ENCODE data around the gene NXNL1.
"Not testable (repeated sequence)": the region's sequence is repeated elsewhere in the genome, so short reads cannot be mapped to it uniquely, and the experiment has no call there.

The NXNL1 gene

DNA sequence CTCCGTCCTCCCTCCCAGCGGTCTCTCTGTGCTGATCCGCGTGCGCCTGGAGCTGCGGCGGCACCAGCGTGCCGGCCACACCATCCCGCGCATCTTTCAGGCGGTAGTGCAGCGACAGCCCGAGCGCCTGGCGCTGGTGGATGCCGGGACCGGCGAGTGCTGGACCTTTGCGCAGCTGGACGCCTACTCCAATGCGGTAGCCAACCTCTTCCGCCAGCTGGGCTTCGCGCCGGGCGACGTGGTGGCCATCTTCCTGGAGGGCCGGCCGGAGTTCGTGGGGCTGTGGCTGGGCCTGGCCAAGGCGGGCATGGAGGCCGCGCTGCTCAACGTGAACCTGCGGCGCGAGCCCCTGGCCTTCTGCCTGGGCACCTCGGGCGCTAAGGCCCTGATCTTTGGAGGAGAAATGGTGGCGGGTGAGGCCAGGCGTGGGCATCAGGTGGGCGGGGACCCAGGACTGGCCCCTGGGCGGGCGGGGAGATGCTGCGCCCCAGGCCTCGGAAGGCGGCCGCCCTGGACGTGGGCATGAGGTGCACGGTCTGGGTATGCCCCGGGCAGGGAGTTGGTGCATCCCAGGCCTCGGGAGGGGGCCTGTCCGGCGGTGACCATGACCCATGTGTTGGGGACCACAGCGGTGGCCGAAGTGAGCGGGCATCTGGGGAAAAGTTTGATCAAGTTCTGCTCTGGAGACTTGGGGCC, 26.0 kb upstream of the NXNL1 start:
- no peak for DNase-seq (ENCODE audit: low spot score)

DNA sequence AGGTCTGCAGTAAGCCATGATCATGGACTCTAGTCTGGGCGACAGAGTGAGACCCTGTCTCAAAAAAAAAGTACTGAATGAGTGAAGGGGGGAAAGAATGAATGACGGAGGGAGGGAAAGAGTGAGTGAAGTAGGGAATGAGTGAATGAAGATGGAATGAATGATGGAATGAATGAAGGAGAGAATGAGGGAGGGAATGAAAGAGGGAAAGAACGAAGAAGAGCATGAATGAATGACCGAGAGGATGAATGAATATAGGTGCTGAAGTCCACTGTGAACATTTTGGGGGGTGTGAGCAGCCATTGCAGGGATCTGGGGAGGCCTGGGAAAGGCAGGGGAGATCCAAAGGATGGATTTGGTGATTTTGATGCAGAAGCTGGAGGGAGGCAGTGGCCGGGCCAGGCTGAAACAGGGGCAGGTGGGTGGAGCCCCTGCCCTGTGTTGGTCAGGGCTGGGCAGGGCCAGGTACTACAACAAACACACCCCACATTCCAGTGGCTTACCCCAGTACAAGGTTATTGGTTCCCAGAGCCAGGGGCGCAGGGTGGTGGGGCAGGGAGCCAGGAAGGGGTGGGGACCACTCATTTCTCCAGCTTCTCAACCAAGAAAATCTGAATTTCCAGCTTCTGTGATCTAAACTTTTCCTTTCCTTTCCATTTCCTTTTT, 23.9 kb upstream of the NXNL1 start:
- DNase-seq (ENCODE audit: low spot score), result no peak

DNA sequence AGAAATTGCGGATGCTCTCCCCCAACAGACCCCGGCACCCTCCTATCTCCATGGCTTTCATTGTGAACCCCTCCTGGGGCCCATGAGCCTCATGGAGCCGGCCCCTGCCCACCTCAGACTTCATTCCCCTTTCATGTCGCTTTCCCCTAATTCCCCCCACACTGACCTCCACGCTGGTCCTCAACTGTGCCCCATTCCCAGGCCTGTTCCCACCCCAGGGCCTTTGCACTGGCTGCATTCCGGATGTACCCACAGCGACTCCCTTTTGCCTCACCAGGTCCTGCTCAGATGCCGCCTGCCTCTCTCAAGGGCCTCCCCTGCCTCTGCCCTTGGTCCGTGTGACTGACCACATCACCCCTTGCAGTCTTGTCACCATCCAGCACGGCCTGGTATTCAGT, 22.9 kb upstream of the NXNL1 start:
- DNase-seq (ENCODE audit: low spot score), result no peak

DNA sequence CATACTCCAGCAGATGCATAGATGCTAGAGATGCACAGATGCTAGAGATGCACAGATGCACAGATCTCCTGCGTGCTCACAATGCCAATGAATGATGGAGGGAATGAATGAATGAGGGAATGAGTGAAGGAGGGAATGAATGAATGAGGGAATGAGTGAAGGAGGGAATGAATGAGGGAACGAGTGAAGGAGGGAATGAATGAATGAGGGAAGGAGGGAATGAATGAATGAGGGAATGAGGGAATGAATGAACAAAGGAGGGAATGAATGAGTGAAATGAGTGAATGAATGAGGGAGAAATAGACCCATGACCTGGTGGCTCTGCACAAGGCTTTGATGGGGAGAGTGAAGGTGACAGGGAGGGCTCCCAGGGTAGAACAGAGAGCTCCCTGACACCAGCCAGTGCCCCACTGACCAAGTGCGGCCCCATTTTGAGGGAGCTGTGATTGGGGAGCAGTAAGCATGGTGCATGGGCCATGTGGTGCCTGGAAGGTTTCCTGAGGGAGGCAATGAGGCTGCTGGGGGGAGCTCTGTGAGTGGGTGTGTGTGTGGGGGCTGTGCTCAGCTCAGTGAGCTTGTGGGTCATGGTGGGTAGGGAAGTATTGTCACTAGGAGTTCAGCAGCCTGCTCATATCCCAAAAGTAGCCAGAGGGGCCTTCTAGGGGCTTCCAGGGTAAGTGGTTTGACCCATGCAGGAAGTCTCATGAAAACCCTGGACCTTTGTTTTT, 22.3 kb upstream of the NXNL1 start:
- no peak for DNase-seq (ENCODE audit: low spot score)

DNA sequence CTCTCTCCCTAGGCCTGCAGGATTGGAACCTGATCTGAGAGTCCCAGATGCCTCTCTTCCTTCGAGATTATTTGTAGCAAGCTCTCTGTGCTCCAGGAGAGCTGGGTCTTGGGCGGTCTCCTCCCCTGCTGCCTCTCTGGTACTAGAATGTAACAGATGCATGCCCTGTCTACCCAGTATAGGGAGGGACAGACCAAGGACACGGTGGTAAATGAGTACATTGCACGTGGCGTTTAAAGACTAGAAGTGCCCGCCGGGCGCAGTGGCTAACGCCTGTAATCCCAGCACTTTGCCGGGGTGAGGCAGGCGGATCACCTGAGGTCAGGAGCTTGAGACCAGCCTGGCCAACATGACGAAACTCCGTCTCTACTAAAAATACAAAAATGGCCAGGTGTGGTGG, 21.3 kb upstream of the NXNL1 start:
- DNase-seq (ENCODE audit: low spot score), result no peak

DNA sequence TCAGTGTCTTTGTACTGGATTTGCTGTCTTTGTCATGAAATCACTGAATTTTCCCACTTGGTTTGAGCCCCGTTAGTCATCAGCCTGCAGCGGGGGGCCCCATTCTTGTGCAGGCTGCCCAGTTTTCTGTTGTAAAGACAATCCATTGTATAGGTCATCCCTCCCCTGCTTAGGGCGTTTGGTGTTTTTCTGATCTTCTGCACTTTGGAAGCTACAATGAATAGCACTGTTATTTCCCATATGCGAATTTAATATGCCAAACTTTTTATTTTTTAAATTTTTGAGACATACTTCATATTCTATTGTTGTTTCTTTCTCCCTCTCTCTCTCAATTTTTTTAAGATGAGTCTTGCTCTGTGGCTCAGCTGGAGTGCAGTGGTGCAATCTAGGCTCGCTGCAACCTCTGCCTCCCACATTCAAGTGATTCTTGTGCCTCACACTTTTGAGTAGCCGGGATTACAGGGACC, 18.6 kb upstream of the NXNL1 start:
- no peak for DNase-seq (ENCODE audit: low spot score)

DNA sequence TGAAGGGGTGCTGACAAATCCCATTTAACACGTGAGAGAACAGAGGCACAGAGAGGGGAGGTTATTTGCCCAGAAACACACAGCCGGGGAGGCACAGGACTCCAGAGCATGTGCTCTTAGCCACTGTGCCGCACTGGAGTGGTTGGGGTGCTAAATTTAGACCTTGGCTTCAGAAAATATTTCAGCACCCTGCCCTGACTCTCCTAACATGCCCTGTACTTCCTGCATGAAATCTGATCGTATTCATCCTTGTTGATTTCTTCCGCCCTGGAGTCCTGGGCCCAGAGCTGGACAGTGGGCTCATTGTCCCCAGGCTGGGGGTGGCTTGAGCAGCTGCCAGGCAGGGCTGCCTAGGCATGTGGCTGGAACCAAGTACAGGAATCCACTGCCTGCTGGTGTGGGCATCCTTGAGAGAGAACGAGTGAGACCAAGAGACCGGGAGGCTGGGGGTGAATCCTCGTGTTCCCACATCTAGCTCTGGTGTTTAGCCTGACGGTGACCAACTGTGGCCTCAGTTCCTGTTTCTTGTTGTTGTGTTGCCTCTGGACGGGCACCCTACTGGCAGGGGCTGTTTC, 14.9 kb upstream of the NXNL1 start:
- DNase-seq (ENCODE audit: low spot score), result no peak

DNA sequence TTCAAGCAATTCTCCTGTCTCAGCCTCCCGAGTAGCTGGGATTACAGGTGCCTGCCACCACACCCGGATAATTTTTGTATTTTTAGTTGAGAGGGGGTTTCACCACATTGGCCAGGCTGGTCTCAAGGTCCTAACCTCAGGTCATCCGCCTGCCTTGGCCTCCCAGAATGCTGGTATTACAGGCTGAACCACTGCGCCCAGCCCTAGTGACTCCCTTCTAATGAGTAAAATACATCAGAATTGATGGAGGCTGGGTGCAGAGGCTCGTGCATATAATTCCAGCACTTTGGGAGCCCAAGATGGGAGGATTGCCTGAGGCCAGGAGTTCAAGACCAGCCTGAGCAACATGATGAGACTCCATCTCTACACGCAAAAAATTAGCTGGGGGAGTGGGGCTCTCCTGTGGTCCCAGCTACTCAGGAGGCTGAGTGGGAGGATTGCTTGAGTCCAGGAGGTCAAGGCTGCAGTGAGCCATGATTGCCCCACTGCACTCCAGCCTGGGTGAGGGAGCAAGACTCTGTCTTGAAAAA, 14.3 kb upstream of the NXNL1 start:
- not testable (repeated sequence) for DNase-seq (ENCODE audit: low spot score)

DNA sequence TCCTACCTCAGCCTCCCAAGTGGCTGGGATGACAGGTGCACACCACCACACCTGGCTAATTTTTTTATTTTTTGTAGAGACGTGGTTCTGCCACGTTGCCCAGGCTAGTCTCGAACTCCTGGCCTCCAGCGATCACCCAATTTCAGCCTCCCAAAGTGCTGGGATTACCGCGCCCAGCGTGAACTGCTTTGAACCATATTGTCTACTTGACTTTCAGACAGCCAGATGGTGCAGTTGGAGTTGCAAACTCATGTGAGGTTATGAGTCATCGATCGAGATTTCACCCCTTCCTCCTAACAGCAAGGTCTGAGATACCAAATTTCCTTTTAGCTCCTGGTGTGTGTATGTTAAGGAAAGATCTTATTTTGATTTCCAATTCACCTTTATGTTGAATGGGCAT, 12.3 kb upstream of the NXNL1 start:
- DNase-seq (ENCODE audit: low spot score), result no peak

DNA sequence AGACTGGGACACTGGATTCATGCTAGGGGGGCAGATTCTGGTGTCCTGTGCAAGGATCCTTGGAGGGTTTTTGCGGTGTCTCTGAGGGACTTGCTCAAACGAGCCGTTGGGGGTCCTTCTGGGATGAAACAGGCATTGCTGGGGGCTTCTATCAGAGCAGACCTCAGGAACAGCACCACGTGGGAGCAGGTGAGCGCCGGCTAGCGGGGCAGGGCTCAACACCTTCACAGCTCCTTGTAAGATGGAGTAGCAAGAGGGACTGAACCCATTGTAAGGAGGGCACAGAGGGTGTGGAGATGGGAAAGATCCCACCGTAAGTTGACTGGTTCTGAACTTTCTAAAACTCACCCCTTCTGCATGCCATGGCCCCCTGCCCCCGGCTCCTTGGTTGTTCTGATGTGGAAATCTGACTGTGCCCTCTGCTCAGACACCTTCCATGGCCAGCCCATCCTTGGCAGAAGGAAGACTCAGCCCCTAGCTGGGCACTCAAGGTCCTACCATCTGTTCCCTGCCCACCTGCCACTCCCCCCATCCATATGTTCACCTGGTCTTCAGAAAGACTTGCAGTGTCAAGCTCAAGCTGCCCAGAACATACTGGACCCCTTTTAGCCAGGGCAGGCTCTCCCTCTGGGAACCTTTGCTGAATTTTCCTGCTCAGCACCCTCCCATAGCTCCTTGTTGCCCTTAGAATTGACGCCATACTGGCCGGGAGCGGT, 10.8 kb upstream of the NXNL1 start:
- no peak for DNase-seq (ENCODE audit: low spot score)

DNA sequence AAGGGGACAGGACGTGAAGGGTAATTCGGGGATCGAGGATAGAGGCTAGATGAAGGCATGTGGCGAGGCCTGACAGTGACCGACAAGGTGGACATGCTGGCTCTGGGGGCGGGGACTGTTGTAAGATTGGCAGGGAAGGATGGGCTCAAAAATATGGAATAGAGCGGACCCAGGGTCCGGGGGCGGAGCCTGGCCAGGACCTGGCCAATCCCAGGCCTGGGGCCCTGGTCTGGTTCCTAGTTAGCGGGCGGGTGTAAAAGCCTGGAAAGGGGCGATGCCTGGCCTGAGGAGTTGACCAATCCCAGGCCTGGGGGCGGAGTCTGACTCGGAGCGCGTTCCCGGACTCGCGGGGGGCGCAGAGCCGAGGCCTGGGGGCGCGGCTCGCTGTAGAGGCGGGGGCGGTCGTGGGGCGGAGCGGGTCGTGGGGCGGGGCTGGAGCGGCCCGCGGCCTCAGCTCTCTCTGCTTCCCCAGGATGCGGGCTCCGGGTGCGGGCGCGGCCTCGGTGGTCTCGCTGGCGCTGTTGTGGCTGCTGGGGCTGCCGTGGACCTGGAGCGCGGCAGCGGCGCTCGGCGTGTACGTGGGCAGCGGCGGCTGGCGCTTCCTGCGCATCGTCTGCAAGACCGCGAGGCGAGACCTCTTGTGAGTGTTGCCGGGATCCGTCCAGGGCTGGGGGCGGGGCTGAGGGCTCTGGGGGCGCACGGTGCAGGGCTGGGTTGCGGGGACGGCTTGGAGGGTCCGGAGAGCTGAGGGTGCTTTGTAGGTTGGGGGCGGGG, 9.5 kb upstream of the NXNL1 start, which contains the start of gene SLC27A1:
Gene SLC27A1, plus strand, starts transcription at position 457 of the 774 bp plus-strand sequence. Its CDS starts 17 bp downstream, at position 474.
- peak; percentile 91 for DNase-seq (ENCODE audit: low spot score)

DNA sequence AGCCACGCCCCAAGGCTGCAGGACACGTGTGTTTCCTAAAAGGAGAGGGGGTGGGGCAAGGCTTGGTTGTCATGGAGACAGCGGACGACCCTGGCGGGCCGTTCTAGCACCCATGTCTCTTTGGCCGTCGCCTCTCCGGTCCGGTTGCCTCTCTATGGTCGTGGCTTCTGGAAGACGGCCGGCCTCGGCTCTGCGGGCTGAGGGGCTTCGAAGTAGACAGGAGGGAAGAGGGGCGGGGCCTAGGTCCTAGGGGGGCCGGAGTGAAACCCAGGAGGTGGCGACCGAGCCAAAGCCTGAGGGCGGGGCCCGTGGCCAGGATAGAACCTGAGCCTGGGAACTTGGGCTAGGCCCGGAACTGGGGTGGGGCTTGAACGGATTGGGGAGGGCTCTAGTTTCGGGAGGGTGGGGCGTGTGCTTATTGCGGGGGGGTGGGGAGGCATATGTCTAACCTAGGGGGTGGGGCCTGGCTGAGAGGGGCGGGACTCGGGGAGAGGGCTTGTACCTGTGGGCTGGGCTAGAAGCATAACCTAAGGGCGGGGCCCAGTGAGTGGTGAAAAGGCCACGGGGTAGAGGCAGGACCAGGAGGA, 8.8 kb upstream of the NXNL1 start:
- peak; percentile 77 for DNase-seq (ENCODE audit: low spot score)

DNA sequence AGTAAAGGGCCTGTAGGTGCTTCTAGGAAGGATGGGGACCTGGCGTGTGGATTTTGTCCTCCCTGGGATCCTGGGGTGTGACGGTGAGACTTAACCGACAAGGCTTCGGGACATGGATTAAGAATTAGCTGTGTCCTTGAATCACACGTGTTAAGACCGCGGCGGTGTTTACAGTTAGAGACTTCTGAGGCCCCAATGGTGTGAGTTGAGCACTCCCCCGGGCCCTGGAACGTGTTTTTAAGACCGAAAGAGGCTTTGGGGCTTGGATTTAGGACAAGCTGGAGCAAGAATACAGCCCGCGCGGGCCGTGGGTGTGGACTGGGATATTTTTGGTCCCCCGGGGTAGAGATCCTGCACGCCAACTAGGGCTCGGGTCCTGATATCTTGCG, 8.4 kb upstream of the NXNL1 start:
- DNase-seq (ENCODE audit: low spot score), result no peak

DNA sequence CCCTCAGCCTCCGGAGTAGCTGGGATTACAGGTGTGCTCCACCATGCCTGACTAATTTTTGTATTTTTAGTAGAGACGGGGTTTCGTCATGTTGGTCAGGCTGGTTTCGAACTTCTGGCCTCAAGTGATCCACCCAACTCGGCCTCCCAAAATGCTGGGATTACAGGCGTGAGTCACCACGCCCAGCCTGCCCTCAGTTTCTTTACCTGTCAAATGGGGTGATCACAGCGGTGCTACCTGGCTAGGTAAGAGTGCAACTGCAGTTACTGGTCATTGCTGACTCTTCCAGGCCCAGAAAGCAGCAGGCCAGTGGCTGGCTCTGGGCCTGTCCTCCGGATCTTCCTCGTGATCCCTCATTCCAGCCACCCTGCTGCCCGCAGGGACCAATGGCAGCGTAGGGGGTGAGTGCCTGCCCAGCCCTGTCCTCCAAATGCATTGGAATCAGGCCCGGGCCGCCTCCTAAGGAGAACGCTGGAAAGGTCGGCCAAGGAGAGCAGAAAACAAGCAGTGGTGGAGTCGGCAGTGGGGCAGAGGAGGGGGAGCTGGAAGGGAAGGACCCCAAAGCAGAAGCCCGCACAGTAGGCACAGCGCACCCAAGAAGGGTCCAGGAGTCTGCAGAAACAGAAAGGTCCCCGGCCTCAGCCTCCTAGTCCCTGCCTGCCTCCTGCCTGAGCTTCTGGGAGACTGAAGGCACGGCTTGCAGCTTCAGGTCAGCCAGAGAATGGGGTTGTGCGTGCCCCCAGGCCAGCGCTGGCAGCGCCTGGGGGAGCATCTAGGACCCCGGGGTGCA, 7.8 kb upstream of the NXNL1 start:
- DNase-seq (ENCODE audit: low spot score), result no peak

DNA sequence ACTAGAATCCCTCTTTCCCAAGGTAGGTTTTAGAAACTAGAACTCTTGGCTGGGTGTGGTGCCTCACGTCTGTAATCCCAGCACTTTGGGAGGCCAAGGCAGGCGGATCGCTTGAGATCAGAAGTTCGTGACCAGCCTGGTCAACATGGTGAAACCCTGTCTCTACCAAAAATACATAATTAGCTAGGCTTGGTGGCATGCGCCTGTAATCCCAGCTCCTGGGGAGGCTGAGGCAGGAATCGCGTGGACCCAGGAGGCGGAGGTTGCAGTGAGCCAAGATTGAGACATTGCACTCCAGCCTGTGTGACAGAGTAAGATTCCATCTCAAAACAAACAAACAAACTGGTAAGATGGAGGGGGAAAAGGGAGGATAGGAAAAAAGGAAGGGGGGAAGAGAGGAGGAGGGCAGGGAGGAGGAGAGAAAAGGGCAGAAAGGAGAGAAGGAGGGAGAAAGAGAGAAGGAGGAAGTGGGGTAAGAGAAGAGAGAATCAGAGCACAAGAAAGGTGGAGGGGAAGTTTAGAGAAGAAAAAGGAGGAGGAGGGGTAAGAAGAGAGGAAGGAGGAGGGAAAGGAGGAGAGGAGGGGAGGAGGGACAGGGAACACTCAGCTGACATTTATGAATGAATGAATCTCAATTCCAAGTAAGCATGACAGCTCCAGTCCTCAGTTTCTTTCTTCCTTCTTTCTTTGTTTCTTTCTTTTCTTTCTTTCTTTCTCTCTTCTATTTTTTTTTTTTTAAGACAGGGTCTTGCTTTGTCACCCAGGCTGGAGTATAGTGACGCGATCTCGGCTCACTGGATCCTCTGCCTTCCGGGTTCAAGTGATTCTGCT, 7.0 kb upstream of the NXNL1 start:
- DNase-seq (ENCODE audit: low spot score), result no peak

DNA sequence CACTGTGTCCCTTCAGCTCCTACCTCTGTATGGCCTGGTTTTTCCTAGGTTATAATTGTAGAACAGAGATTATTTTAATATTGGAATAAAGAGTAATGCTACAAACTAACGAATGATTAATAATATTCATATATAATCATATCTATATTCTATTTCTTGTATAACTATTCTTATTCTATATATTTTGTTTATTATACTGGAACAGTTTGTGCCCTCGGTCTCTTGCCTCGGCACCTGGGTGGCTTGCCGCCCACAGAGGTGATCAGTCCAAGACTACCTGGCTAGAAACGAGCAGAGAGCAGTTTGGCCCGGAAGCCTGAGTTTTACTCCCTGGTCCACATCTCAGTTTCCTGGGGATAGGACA, 5.7 kb upstream of the NXNL1 start:
- DNase-seq (ENCODE audit: low spot score), result no peak

DNA sequence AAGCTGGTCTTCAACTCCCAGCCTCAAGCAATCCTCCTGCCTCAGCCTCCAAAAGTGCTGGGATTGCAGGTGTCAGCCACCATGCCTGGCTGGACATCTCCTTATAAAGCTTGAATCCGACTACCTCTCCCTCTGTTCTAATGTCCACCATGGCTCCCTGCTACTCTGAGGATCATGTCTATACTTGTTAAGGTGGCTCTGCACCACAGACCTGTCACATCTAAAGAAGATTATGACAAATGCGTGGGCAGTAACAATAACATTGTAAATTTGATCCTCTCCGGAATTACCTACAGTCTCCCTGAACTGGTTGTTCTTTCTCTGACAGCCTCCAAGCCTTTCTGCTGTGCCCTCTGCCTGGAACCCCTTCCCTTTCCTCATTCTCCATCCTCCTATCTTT, 1.8 kb downstream of the NXNL1 start:
- DNase-seq (ENCODE audit: low spot score), result no peak

DNA sequence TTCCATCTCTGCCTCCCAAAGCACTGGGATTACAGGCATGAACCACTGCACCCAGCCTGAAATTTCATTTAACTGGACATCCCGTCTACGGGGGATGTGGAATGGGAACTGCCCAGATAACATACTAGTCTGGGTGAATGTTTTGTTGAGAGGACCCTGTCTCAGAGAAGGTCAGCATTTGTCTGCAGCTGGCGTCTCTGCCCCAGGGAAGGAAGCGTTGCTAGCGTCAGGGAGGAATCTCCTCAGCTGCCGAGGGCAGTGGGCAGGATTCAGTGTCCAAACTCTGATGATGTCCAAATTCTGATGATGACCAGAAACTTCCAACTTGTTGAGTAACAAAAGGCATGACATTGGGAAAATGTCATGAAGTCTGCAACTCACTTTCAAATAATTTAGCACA, 3.1 kb downstream of the NXNL1 start:
- no peak for DNase-seq (ENCODE audit: low spot score)

DNA sequence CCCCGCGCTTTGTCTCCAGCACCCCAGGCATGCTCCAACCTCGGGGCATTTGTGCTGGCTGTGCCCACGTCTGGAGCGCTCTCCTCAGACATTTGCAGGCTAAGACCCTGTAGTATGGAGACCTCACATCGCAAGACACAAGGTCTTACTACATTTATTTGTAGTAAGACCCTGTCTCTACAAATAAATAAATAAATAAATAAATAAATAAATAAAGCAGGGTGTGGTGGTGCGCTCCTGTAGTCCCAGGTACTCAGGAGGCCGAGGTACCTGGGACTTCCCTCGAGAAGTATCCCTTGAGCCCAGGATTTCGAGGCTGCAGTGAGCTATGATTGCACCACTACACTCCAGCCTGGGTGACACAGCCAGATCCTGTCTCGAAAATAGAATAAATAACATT, 4.6 kb downstream of the NXNL1 start:
- DNase-seq (ENCODE audit: low spot score), result no peak

Measured in iPS-NIHi11 (cell line).